ENCODE data around the gene GRIP2. TPM values are rescaled to one million over a fixed set of nuclear protein-coding genes. Genes with fewer than 3 reads are reported as not detected.
A peak's percentile ranks its signal among the peaks of the same experiment; 100 is the strongest.

Gene GRIP2
- total RNA-seq, 1 donor, result 1.4 TPM

GRCh38 chr3:14534516-14535191, 5.5 kb downstream of the GRIP2 start:
- no peaks in the 10 kb centered on the region for H4K20me1 ChIP-seq (ENCODE audit: insufficient read depth, low read length)
- no peak overlapping the region for H3K4me3 ChIP-seq (ENCODE audit: insufficient read depth, low read length)
- peaks cover 25% of the 10 kb centered on the region for H3K27me3 ChIP-seq (ENCODE audit: insufficient read depth, low read length)
- DNase-seq (ENCODE audit: insufficient read length, low spot score, missing footprints), result peak; percentile 80
- H3K27ac ChIP-seq (ENCODE audit: low read depth, low read length), result no peak overlapping the region
- H3K4me2 ChIP-seq (ENCODE audit: insufficient read depth, low read length), result no peak overlapping the region
- no peak overlapping the region for H2AFZ ChIP-seq (ENCODE audit: low read length)
- H3K79me2 ChIP-seq (ENCODE audit: insufficient read depth, low read length), result no peaks in the 10 kb centered on the region
- TF ChIP-seq CTCF (IDR thresholded peaks at IDR 0.05; ENCODE audit: extremely low read depth, low read depth, low read length), result no peak
- no peaks in the 10 kb centered on the region for H3K9me3 ChIP-seq (ENCODE audit: low read depth, low read length)
- no peaks in the 10 kb centered on the region for H3K4me1 ChIP-seq (ENCODE audit: insufficient read depth, low read length)
- H3K36me3 ChIP-seq (ENCODE audit: insufficient read depth, low read length), result no peaks in the 10 kb centered on the region

- Histone ChIP-seq H3K4me3 (ENCODE audit: insufficient read depth, low read length) (no peak overlapping the region), H3K27ac (ENCODE audit: low read depth, low read length) (no peak overlapping the region), H2AFZ (ENCODE audit: low read length) (no peak overlapping the region), H3K27me3 (ENCODE audit: insufficient read depth, low read length) (peaks cover 25% of the 10 kb centered on the region), H3K4me2 (ENCODE audit: insufficient read depth, low read length) (no peak overlapping the region), H4K20me1 (ENCODE audit: insufficient read depth, low read length) (no peaks in the 10 kb centered on the region), H3K36me3 (ENCODE audit: insufficient read depth, low read length) (no peaks in the 10 kb centered on the region), H3K9me3 (ENCODE audit: low read depth, low read length) (no peaks in the 10 kb centered on the region), H3K4me1 (ENCODE audit: insufficient read depth, low read length) (no peaks in the 10 kb centered on the region), H3K79me2 (ENCODE audit: insufficient read depth, low read length) (no peaks in the 10 kb centered on the region)
- peak; percentile 68 for DNase-seq (ENCODE audit: insufficient read length, low spot score, missing footprints)
- no peak for TF ChIP-seq CTCF (IDR thresholded peaks at IDR 0.05; ENCODE audit: extremely low read depth, low read depth, low read length)
Measured at GRCh38 chr3:14533457-14533958, 6.6 kb downstream of the GRIP2 start.

- H2AFZ ChIP-seq (ENCODE audit: low read length), result no peak overlapping the region
- H3K4me3 ChIP-seq (ENCODE audit: insufficient read depth, low read length), result no peak overlapping the region
- DNase-seq (ENCODE audit: insufficient read length, low spot score, missing footprints), result peak; percentile 64
- no peak overlapping the region for H3K4me2 ChIP-seq (ENCODE audit: insufficient read depth, low read length)
- no peaks in the 10 kb centered on the region for H3K36me3 ChIP-seq (ENCODE audit: insufficient read depth, low read length)
- no peaks in the 10 kb centered on the region for H4K20me1 ChIP-seq (ENCODE audit: insufficient read depth, low read length)
- no peak for TF ChIP-seq CTCF (IDR thresholded peaks at IDR 0.05; ENCODE audit: extremely low read depth, low read depth, low read length)
- peaks cover 25% of the 10 kb centered on the region for H3K27me3 ChIP-seq (ENCODE audit: insufficient read depth, low read length)
- no peaks in the 10 kb centered on the region for H3K4me1 ChIP-seq (ENCODE audit: insufficient read depth, low read length)
- no peak overlapping the region for H3K27ac ChIP-seq (ENCODE audit: low read depth, low read length)
- no peaks in the 10 kb centered on the region for H3K79me2 ChIP-seq (ENCODE audit: insufficient read depth, low read length)
- H3K9me3 ChIP-seq (ENCODE audit: low read depth, low read length), result no peaks in the 10 kb centered on the region
Measured at GRCh38 chr3:14532691-14533456, 7.3 kb downstream of the GRIP2 start.

- TF ChIP-seq CTCF (IDR thresholded peaks at IDR 0.05; ENCODE audit: extremely low read depth, low read depth, low read length), result no peak
- H3K27me3 ChIP-seq (ENCODE audit: insufficient read depth, low read length), result peaks cover 26% of the 10 kb centered on the region
- H3K4me1 ChIP-seq (ENCODE audit: insufficient read depth, low read length), result no peaks in the 10 kb centered on the region
- H4K20me1 ChIP-seq (ENCODE audit: insufficient read depth, low read length), result no peaks in the 10 kb centered on the region
- H3K79me2 ChIP-seq (ENCODE audit: insufficient read depth, low read length), result no peaks in the 10 kb centered on the region
- H3K36me3 ChIP-seq (ENCODE audit: insufficient read depth, low read length), result no peaks in the 10 kb centered on the region
- no peak overlapping the region for H3K27ac ChIP-seq (ENCODE audit: low read depth, low read length)
- H2AFZ ChIP-seq (ENCODE audit: low read length), result no peak overlapping the region
- peak; percentile 17 for DNase-seq (ENCODE audit: insufficient read length, low spot score, missing footprints)
- no peaks in the 10 kb centered on the region for H3K9me3 ChIP-seq (ENCODE audit: low read depth, low read length)
- H3K4me3 ChIP-seq (ENCODE audit: insufficient read depth, low read length), result no peak overlapping the region
- H3K4me2 ChIP-seq (ENCODE audit: insufficient read depth, low read length), result no peak overlapping the region
Measured at GRCh38 chr3:14531856-14532395, 8.2 kb downstream of the GRIP2 start.

All from osteoblast (primary cell).